HepG2 (cell line): ENCODE data around the gene C1QTNF1.

Experiments used
- HNRNPL ChIP-seq: fragments of 200-400 bp; formaldehyde crosslinking; IDR thresholded peaks from 2 replicates; pipeline ENCODE4 v1.6.1; 2017; ENCODE audit warnings: mild to moderate bottlenecking, low read depth, low read length
- RBAK ChIP-seq: sonication (generic); formaldehyde crosslinking; IDR thresholded peaks from 2 replicates; pipeline ENCODE4 v1.5.1; 2020; ENCODE audit warnings: mild to moderate bottlenecking, missing genetic modification reagents
- ZNF543 ChIP-seq: sonication (generic); formaldehyde crosslinking; IDR thresholded peaks from 2 replicates; pipeline ENCODE4 v1.4.0; 2020; ENCODE audit warnings: mild to moderate bottlenecking, missing genetic modification reagents
- ZNF577 ChIP-seq: sonication (generic); formaldehyde crosslinking; IDR thresholded peaks from 2 replicates; pipeline ENCODE4 v1.4.0; 2020; ENCODE audit warnings: mild to moderate bottlenecking, low read depth, missing genetic modification reagents, borderline replicate concordance
- TF ChIP-seq, protein P1 (sequence below): sonication (generic); formaldehyde crosslinking; IDR thresholded peaks from 2 replicates; pipeline ENCODE4 v1.8.0; 2023; ENCODE audit warnings: mild to moderate bottlenecking, missing genetic modification reagents
- TF ChIP-seq, protein P2 (sequence below): sonication (generic); formaldehyde crosslinking; IDR thresholded peaks from 2 replicates; pipeline ENCODE4 v1.4.0; 2020; ENCODE audit warnings: missing genetic modification reagents
- TF ChIP-seq, protein P3 (sequence below): sonication (generic); formaldehyde crosslinking; IDR thresholded peaks from 2 replicates; pipeline ENCODE4 v1.5.0; 2020; ENCODE audit warnings: mild to moderate bottlenecking, missing genetic modification reagents, moderate library complexity

DNA sequence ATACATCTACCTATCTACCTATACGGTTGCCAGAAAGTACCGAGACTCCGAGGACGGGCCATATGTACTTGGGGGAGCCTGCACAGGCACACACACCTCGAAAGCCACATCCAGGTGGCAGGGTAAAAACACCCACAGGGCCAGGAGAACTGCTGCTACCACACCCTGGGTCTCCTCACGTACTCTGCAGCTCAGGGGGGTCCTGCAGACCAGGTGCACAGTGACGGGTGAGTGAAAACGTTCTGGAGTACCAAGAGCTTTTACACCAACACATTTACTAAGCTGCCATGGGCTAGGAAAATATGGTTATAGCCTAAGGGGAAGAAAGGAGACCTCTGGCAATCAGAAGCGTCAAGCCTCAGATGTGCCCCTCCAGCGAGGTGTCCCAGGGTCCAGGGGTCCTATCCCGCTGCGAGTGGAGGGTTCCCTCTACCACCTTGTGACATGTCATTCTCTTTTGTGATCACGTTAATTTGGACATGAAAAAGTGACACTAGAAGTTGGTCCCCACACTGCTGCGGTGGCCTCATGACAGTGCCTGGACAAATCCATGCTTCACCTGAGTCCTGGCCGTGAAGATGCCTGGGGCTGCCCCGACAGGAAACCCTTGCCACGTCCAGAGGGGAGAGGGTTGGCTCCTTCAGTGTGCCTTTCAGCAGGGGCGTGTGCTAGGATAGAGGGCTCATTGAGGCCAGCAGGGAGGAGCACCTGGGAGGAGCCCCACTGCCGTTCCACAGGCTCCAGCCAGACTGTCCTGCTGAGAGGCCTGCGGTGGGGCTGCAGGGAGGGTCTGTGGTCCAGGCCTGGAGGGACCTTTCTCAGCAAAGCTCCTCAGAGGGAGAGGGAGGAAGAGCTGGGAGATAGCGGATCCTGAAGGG lies 16.2 kb upstream of the C1QTNF1 start:
- TF ChIP-seq, protein P1, sequence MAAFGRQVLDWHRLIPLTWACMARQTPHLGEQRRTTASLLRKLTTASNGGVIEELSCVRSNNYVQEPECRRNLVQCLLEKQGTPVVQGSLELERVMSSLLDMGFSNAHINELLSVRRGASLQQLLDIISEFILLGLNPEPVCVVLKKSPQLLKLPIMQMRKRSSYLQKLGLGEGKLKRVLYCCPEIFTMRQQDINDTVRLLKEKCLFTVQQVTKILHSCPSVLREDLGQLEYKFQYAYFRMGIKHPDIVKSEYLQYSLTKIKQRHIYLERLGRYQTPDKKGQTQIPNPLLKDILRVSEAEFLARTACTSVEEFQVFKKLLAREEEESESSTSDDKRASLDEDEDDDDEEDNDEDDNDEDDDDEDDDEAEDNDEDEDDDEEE (CRISPR knock-in tag) = no peak
- TF ChIP-seq, protein P2, sequence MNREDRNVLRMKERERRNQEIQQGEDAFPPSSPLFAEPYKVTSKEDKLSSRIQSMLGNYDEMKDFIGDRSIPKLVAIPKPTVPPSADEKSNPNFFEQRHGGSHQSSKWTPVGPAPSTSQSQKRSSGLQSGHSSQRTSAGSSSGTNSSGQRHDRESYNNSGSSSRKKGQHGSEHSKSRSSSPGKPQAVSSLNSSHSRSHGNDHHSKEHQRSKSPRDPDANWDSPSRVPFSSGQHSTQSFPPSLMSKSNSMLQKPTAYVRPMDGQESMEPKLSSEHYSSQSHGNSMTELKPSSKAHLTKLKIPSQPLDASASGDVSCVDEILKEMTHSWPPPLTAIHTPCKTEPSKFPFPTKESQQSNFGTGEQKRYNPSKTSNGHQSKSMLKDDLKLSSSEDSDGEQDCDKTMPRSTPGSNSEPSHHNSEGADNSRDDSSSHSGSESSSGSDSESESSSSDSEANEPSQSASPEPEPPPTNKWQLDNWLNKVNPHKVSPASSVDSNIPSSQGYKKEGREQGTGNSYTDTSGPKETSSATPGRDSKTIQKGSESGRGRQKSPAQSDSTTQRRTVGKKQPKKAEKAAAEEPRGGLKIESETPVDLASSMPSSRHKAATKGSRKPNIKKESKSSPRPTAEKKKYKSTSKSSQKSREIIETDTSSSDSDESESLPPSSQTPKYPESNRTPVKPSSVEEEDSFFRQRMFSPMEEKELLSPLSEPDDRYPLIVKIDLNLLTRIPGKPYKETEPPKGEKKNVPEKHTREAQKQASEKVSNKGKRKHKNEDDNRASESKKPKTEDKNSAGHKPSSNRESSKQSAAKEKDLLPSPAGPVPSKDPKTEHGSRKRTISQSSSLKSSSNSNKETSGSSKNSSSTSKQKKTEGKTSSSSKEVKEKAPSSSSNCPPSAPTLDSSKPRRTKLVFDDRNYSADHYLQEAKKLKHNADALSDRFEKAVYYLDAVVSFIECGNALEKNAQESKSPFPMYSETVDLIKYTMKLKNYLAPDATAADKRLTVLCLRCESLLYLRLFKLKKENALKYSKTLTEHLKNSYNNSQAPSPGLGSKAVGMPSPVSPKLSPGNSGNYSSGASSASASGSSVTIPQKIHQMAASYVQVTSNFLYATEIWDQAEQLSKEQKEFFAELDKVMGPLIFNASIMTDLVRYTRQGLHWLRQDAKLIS = no peak
- no peak for TF ChIP-seq ZNF543 (CRISPR knock-in tag)
- TF ChIP-seq HNRNPL = no peak
- TF ChIP-seq, protein P3, sequence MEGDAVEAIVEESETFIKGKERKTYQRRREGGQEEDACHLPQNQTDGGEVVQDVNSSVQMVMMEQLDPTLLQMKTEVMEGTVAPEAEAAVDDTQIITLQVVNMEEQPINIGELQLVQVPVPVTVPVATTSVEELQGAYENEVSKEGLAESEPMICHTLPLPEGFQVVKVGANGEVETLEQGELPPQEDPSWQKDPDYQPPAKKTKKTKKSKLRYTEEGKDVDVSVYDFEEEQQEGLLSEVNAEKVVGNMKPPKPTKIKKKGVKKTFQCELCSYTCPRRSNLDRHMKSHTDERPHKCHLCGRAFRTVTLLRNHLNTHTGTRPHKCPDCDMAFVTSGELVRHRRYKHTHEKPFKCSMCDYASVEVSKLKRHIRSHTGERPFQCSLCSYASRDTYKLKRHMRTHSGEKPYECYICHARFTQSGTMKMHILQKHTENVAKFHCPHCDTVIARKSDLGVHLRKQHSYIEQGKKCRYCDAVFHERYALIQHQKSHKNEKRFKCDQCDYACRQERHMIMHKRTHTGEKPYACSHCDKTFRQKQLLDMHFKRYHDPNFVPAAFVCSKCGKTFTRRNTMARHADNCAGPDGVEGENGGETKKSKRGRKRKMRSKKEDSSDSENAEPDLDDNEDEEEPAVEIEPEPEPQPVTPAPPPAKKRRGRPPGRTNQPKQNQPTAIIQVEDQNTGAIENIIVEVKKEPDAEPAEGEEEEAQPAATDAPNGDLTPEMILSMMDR (CRISPR knock-in tag) = no peak
- TF ChIP-seq ZNF577 = no peak
- TF ChIP-seq RBAK = no peak
